ENCODE measurements around the gene KATNAL1. TPM values are rescaled to one million over a fixed set of nuclear protein-coding genes. Genes with fewer than 3 reads are reported as not detected.

KATNAL1 gene
- polyA plus RNA-seq, 1 of the 3 experiments (the other 2 are of a cell fraction): 5.1 TPM

DNA sequence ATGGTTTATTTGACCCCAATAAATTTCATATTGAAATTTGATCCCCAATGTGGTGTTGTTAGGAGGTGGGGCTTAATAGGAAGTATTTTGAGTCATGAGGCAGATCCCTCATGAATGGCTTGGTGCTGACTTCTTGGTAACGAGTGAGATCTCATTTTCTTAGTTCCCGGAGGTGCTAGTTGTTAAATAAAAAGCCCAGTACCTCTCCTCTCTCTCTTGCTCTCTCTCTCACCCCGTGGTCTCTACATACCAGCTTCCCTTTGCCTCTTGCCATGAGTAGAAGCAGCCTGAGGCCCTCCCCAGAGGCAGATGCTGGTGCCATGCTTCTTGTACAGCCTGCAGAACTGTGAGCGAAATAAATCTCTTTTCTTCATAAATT is 39.4 kb upstream of the KATNAL1 start:
- Histone ChIP-seq H4K20me1 (ENCODE audit: insufficient read depth) (no peaks in the 10 kb centered on the region), H3K27me3 (ENCODE audit: insufficient read depth) (no peaks in the 10 kb centered on the region), H3K27ac (ENCODE audit: low read depth in 2 of 2, low read length in 1 of 2) (no peak overlapping the region), H3K4me1 (ENCODE audit: control insufficient read depth in 1 of 2, insufficient read depth in 2 of 2, low read depth in 1 of 2, low read length in 1 of 2) (peaks cover 6 to 10% of the 10 kb centered on the region in 2 experiments; a peak in 3 of 4 replicates), H3K4me3 (ENCODE audit: low read depth in 2 of 2, low read length in 1 of 2) (no peak overlapping the region), H3K9me2 (no peaks in the 10 kb centered on the region), H3F3A (replicated peaks; ENCODE audit: insufficient read depth) (peaks cover 12% of the 10 kb centered on the region), H3K9ac (no peak overlapping the region), H3K36me3 (replicated peaks in 1 of 2; ENCODE audit: control insufficient read depth in 1 of 2, insufficient read depth in 2 of 2, low read length in 1 of 2) (no peaks in the 10 kb centered on the region), H3K4me2 (no peak overlapping the region), H3K9me3 (no peaks in the 10 kb centered on the region), H2AFZ (ENCODE audit: low read depth) (no peak overlapping the region), H3K79me2 (ENCODE audit: insufficient read depth) (no peaks in the 10 kb centered on the region)
- CTCF ChIA-PET: no interaction called here
- POLR2A ChIA-PET: no interaction called here
- TF ChIP-seq TCF12 (IDR thresholded peaks at IDR 0.05) (no peak), EZH2phosphoT487 (IDR thresholded peaks at IDR 0.05; ENCODE audit: borderline replicate concordance, low read depth) (no peak), ELF1 (IDR thresholded peaks at IDR 0.05) (no peak), RFX5 (IDR thresholded peaks at IDR 0.05; ENCODE audit: low read length) (no peak)
- TF ChIP-seq, protein P1, sequence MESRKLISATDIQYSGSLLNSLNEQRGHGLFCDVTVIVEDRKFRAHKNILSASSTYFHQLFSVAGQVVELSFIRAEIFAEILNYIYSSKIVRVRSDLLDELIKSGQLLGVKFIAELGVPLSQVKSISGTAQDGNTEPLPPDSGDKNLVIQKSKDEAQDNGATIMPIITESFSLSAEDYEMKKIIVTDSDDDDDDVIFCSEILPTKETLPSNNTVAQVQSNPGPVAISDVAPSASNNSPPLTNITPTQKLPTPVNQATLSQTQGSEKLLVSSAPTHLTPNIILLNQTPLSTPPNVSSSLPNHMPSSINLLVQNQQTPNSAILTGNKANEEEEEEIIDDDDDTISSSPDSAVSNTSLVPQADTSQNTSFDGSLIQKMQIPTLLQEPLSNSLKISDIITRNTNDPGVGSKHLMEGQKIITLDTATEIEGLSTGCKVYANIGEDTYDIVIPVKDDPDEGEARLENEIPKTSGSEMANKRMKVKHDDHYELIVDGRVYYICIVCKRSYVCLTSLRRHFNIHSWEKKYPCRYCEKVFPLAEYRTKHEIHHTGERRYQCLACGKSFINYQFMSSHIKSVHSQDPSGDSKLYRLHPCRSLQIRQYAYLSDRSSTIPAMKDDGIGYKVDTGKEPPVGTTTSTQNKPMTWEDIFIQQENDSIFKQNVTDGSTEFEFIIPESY (IDR thresholded peaks at IDR 0.05; ENCODE audit: borderline replicate concordance, low read depth): no peak
- TF ChIP-seq, protein P2, sequence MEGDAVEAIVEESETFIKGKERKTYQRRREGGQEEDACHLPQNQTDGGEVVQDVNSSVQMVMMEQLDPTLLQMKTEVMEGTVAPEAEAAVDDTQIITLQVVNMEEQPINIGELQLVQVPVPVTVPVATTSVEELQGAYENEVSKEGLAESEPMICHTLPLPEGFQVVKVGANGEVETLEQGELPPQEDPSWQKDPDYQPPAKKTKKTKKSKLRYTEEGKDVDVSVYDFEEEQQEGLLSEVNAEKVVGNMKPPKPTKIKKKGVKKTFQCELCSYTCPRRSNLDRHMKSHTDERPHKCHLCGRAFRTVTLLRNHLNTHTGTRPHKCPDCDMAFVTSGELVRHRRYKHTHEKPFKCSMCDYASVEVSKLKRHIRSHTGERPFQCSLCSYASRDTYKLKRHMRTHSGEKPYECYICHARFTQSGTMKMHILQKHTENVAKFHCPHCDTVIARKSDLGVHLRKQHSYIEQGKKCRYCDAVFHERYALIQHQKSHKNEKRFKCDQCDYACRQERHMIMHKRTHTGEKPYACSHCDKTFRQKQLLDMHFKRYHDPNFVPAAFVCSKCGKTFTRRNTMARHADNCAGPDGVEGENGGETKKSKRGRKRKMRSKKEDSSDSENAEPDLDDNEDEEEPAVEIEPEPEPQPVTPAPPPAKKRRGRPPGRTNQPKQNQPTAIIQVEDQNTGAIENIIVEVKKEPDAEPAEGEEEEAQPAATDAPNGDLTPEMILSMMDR (IDR thresholded peaks at IDR 0.05): no peak
- TF ChIP-seq, protein P3, sequence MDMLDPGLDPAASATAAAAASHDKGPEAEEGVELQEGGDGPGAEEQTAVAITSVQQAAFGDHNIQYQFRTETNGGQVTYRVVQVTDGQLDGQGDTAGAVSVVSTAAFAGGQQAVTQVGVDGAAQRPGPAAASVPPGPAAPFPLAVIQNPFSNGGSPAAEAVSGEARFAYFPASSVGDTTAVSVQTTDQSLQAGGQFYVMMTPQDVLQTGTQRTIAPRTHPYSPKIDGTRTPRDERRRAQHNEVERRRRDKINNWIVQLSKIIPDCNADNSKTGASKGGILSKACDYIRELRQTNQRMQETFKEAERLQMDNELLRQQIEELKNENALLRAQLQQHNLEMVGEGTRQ (IDR thresholded peaks at IDR 0.05; ENCODE audit: borderline replicate concordance, low read depth, low read length): no peak
- no peak for DNase-seq
- 69% methylated on average over 4 of the region's 4 CpGs for WGBS (ENCODE audit: low lambda C conversion rate)

DNA sequence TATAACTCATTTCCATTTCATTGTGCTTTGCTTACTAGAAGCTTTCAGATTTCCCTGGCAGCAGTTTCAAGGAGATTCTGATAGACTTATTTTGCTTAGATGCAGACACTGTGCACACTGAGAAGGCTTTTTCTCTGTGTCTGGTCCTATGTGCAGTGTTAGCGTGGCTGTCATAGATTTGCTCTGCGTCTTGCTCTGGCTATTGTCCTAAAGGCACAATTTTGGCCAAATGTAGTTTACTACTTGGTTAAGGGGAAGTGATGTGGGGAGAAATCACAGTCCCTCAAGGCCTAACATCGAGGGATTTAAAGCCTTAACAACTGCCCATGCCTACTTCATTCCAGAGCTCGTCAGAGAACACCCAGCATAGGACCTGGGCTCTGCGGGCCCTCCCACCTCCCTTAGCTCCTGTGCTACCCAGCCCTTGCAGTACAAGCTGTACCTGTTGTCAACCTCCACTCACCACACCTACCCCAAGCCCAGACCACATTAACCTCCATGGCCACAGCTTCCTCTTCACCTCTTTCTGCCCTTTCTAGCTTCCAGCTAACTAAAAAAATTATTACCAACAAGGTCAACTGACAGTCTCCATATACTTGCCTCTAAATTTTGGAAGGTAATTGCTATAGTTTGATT is 38.9 kb upstream of the KATNAL1 start:
- 68% methylated on average over 5 of the region's 5 CpGs for WGBS (ENCODE audit: low lambda C conversion rate)
- no peak overlapping the region for H3K9ac ChIP-seq
- H2AFZ ChIP-seq (ENCODE audit: low read depth): no peak overlapping the region
- H3F3A ChIP-seq (replicated peaks; ENCODE audit: insufficient read depth): peaks cover 12% of the 10 kb centered on the region
- H3K27me3 ChIP-seq (ENCODE audit: insufficient read depth): no peaks in the 10 kb centered on the region
- H3K9me3 ChIP-seq: no peaks in the 10 kb centered on the region
- ChIA-PET POLR2A (no interaction called here), CTCF (interaction anchor here (1.3 kb wide), 2 partner anchors 9 to 12 kb away, joined by 3 read pairs; no protein-coding TSS in a partner anchor)
- no peak for DNase-seq
- no peak overlapping the region for H3K27ac ChIP-seq (ENCODE audit: low read depth in 2 of 2, low read length in 1 of 2)
- no peak overlapping the region for H3K4me3 ChIP-seq (ENCODE audit: low read depth in 2 of 2, low read length in 1 of 2)
- no peaks in the 10 kb centered on the region for H3K36me3 ChIP-seq (replicated peaks in 1 of 2; ENCODE audit: control insufficient read depth in 1 of 2, insufficient read depth in 2 of 2, low read length in 1 of 2)
- peaks cover 8 to 13% of the 10 kb centered on the region in 2 experiments for H3K4me1 ChIP-seq (ENCODE audit: control insufficient read depth in 1 of 2, insufficient read depth in 2 of 2, low read depth in 1 of 2, low read length in 1 of 2)
- no peaks in the 10 kb centered on the region for H4K20me1 ChIP-seq (ENCODE audit: insufficient read depth)
- no peaks in the 10 kb centered on the region for H3K9me2 ChIP-seq
- no peaks in the 10 kb centered on the region for H3K79me2 ChIP-seq (ENCODE audit: insufficient read depth)
- H3K4me2 ChIP-seq: no peak overlapping the region
- TF ChIP-seq NFIC (IDR thresholded peaks at IDR 0.05; ENCODE audit: borderline replicate concordance) (no peak), FOXM1 (IDR thresholded peaks at IDR 0.05; ENCODE audit: low read depth) (no peak), SMC3 (IDR thresholded peaks at IDR 0.05; ENCODE audit: low read depth, low read length) (no peak), TEAD4 (IDR thresholded peaks at IDR 0.05; ENCODE audit: borderline replicate concordance, insufficient read depth) (no peak), MEF2A (IDR thresholded peaks at IDR 0.05; ENCODE audit: borderline replicate concordance, low read depth) (no peak), RAD21 (IDR thresholded peaks at IDR 0.05; ENCODE audit: low read length) (no peak), EP300 (IDR thresholded peaks at IDR 0.05; ENCODE audit: borderline replicate concordance in 1 of 2, low read depth in 1 of 2, low read length in 1 of 2) (no peak), TCF12 (IDR thresholded peaks at IDR 0.05) (no peak)
- TF ChIP-seq, protein P3 (IDR thresholded peaks at IDR 0.05; ENCODE audit: borderline replicate concordance, low read depth, low read length): no peak
- TF ChIP-seq, protein P4, sequence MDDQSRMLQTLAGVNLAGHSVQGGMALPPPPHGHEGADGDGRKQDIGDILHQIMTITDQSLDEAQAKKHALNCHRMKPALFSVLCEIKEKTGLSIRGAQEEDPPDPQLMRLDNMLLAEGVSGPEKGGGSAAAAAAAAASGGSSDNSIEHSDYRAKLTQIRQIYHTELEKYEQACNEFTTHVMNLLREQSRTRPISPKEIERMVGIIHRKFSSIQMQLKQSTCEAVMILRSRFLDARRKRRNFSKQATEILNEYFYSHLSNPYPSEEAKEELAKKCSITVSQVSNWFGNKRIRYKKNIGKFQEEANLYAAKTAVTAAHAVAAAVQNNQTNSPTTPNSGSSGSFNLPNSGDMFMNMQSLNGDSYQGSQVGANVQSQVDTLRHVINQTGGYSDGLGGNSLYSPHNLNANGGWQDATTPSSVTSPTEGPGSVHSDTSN (IDR thresholded peaks at IDR 0.05): no peak
- TF ChIP-seq, protein P5, sequence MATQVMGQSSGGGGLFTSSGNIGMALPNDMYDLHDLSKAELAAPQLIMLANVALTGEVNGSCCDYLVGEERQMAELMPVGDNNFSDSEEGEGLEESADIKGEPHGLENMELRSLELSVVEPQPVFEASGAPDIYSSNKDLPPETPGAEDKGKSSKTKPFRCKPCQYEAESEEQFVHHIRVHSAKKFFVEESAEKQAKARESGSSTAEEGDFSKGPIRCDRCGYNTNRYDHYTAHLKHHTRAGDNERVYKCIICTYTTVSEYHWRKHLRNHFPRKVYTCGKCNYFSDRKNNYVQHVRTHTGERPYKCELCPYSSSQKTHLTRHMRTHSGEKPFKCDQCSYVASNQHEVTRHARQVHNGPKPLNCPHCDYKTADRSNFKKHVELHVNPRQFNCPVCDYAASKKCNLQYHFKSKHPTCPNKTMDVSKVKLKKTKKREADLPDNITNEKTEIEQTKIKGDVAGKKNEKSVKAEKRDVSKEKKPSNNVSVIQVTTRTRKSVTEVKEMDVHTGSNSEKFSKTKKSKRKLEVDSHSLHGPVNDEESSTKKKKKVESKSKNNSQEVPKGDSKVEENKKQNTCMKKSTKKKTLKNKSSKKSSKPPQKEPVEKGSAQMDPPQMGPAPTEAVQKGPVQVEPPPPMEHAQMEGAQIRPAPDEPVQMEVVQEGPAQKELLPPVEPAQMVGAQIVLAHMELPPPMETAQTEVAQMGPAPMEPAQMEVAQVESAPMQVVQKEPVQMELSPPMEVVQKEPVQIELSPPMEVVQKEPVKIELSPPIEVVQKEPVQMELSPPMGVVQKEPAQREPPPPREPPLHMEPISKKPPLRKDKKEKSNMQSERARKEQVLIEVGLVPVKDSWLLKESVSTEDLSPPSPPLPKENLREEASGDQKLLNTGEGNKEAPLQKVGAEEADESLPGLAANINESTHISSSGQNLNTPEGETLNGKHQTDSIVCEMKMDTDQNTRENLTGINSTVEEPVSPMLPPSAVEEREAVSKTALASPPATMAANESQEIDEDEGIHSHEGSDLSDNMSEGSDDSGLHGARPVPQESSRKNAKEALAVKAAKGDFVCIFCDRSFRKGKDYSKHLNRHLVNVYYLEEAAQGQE (IDR thresholded peaks at IDR 0.05; ENCODE audit: low read depth, low read length): no peak
